ENCODE results near the gene ZNF385D.

Gene ZNF385D

GRCh38 chr3:21644268-21644667 lies 106.7 kb downstream of the ZNF385D start:
- no peak for DNase-seq (ENCODE audit: low read depth)
- Histone ChIP-seq H3K4me3 (ENCODE audit: low read length) (no peak overlapping the region), H3K9me3 (ENCODE audit: control insufficient read depth, low read length) (no peaks in the 10 kb centered on the region), H3K9ac (ENCODE audit: low read length) (no peak overlapping the region), H3K4me1 (ENCODE audit: control insufficient read depth, insufficient read depth, low read length) (peaks cover 26% of the 10 kb centered on the region), H3K36me3 (ENCODE audit: control insufficient read depth, insufficient read depth, low read length, severe bottlenecking) (no peaks in the 10 kb centered on the region), H3K27me3 (replicated peaks; ENCODE audit: control insufficient read depth, insufficient read depth, low read length) (no peaks in the 10 kb centered on the region)

- Histone ChIP-seq H3K36me3 (ENCODE audit: control insufficient read depth, insufficient read depth, low read length, severe bottlenecking) (no peaks in the 10 kb centered on the region), H3K9me3 (ENCODE audit: control insufficient read depth, low read length) (no peaks in the 10 kb centered on the region), H3K4me1 (ENCODE audit: control insufficient read depth, insufficient read depth, low read length) (peaks cover 23% of the 10 kb centered on the region), H3K4me3 (ENCODE audit: low read length) (no peak overlapping the region), H3K9ac (ENCODE audit: low read length) (no peak overlapping the region), H3K27me3 (replicated peaks; ENCODE audit: control insufficient read depth, insufficient read depth, low read length) (no peaks in the 10 kb centered on the region)
- no peak for DNase-seq (ENCODE audit: low read depth)
Observed at GRCh38 chr3:21643752-21644151, 107.3 kb downstream of the ZNF385D start.

GRCh38 chr3:21642433-21642832 lies 108.6 kb downstream of the ZNF385D start:
- H3K4me3 ChIP-seq (ENCODE audit: low read length), result no peak overlapping the region
- H3K4me1 ChIP-seq (ENCODE audit: control insufficient read depth, insufficient read depth, low read length), result peaks cover 23% of the 10 kb centered on the region
- H3K9me3 ChIP-seq (ENCODE audit: control insufficient read depth, low read length), result no peaks in the 10 kb centered on the region
- H3K27me3 ChIP-seq (replicated peaks; ENCODE audit: control insufficient read depth, insufficient read depth, low read length), result no peaks in the 10 kb centered on the region
- H3K9ac ChIP-seq (ENCODE audit: low read length), result no peak overlapping the region
- no peak for DNase-seq (ENCODE audit: low read depth)
- H3K36me3 ChIP-seq (ENCODE audit: control insufficient read depth, insufficient read depth, low read length, severe bottlenecking), result no peaks in the 10 kb centered on the region

GRCh38 chr3:21641959-21642358 lies 109.1 kb downstream of the ZNF385D start:
- no peaks in the 10 kb centered on the region for H3K9me3 ChIP-seq (ENCODE audit: control insufficient read depth, low read length)
- no peak overlapping the region for H3K9ac ChIP-seq (ENCODE audit: low read length)
- peaks cover 23% of the 10 kb centered on the region for H3K4me1 ChIP-seq (ENCODE audit: control insufficient read depth, insufficient read depth, low read length)
- no peak for DNase-seq (ENCODE audit: low read depth)
- no peaks in the 10 kb centered on the region for H3K27me3 ChIP-seq (replicated peaks; ENCODE audit: control insufficient read depth, insufficient read depth, low read length)
- no peaks in the 10 kb centered on the region for H3K36me3 ChIP-seq (ENCODE audit: control insufficient read depth, insufficient read depth, low read length, severe bottlenecking)
- no peak overlapping the region for H3K4me3 ChIP-seq (ENCODE audit: low read length)

- Histone ChIP-seq H3K36me3 (ENCODE audit: control insufficient read depth, insufficient read depth, low read length, severe bottlenecking) (no peaks in the 10 kb centered on the region), H3K9me3 (ENCODE audit: control insufficient read depth, low read length) (no peaks in the 10 kb centered on the region), H3K27me3 (replicated peaks; ENCODE audit: control insufficient read depth, insufficient read depth, low read length) (no peaks in the 10 kb centered on the region), H3K9ac (ENCODE audit: low read length) (no peak overlapping the region), H3K4me1 (ENCODE audit: control insufficient read depth, insufficient read depth, low read length) (peaks cover 3% of the 10 kb centered on the region), H3K4me3 (ENCODE audit: low read length) (no peak overlapping the region)
- DNase-seq (ENCODE audit: low read depth), result no peak
Observed at GRCh38 chr3:21638488-21638887, 112.5 kb downstream of the ZNF385D start.

GRCh38 chr3:21634112-21634511 lies 116.9 kb downstream of the ZNF385D start:
- Histone ChIP-seq H3K9ac (ENCODE audit: low read length) (no peak overlapping the region), H3K27me3 (replicated peaks; ENCODE audit: control insufficient read depth, insufficient read depth, low read length) (no peaks in the 10 kb centered on the region), H3K9me3 (ENCODE audit: control insufficient read depth, low read length) (no peaks in the 10 kb centered on the region), H3K36me3 (ENCODE audit: control insufficient read depth, insufficient read depth, low read length, severe bottlenecking) (no peaks in the 10 kb centered on the region), H3K4me1 (ENCODE audit: control insufficient read depth, insufficient read depth, low read length) (no peaks in the 10 kb centered on the region), H3K4me3 (ENCODE audit: low read length) (no peak overlapping the region)
- no peak for DNase-seq (ENCODE audit: low read depth)

- Histone ChIP-seq H3K4me3 (ENCODE audit: low read length) (no peak overlapping the region), H3K9ac (ENCODE audit: low read length) (no peak overlapping the region), H3K27me3 (replicated peaks; ENCODE audit: control insufficient read depth, insufficient read depth, low read length) (no peaks in the 10 kb centered on the region), H3K4me1 (ENCODE audit: control insufficient read depth, insufficient read depth, low read length) (peaks cover 27% of the 10 kb centered on the region), H3K9me3 (ENCODE audit: control insufficient read depth, low read length) (no peaks in the 10 kb centered on the region), H3K36me3 (ENCODE audit: control insufficient read depth, insufficient read depth, low read length, severe bottlenecking) (no peaks in the 10 kb centered on the region)
- DNase-seq (ENCODE audit: low read depth), result no peak
Observed at GRCh38 chr3:21624524-21624923, 126.5 kb downstream of the ZNF385D start.

- peak; percentile 43 for DNase-seq (ENCODE audit: low read depth)
- H3K4me3 ChIP-seq (ENCODE audit: low read length), result no peak overlapping the region
- no peaks in the 10 kb centered on the region for H3K9me3 ChIP-seq (ENCODE audit: control insufficient read depth, low read length)
- no peak overlapping the region for H3K9ac ChIP-seq (ENCODE audit: low read length)
- H3K27me3 ChIP-seq (replicated peaks; ENCODE audit: control insufficient read depth, insufficient read depth, low read length), result no peaks in the 10 kb centered on the region
- no peaks in the 10 kb centered on the region for H3K36me3 ChIP-seq (ENCODE audit: control insufficient read depth, insufficient read depth, low read length, severe bottlenecking)
- H3K4me1 ChIP-seq (ENCODE audit: control insufficient read depth, insufficient read depth, low read length), result peaks cover 17% of the 10 kb centered on the region
Observed at GRCh38 chr3:21621181-21621651, 129.8 kb downstream of the ZNF385D start.

- no peaks in the 10 kb centered on the region for H3K27me3 ChIP-seq (replicated peaks; ENCODE audit: control insufficient read depth, insufficient read depth, low read length)
- no peaks in the 10 kb centered on the region for H3K9me3 ChIP-seq (ENCODE audit: control insufficient read depth, low read length)
- H3K4me1 ChIP-seq (ENCODE audit: control insufficient read depth, insufficient read depth, low read length), result peaks cover 17% of the 10 kb centered on the region
- DNase-seq (ENCODE audit: low read depth), result no peak
- no peak overlapping the region for H3K9ac ChIP-seq (ENCODE audit: low read length)
- H3K36me3 ChIP-seq (ENCODE audit: control insufficient read depth, insufficient read depth, low read length, severe bottlenecking), result no peaks in the 10 kb centered on the region
- H3K4me3 ChIP-seq (ENCODE audit: low read length), result peak overlapping the region; percentile 35
Observed at GRCh38 chr3:21620511-21621155, 130.4 kb downstream of the ZNF385D start.

GRCh38 chr3:21618695-21619094 lies 132.3 kb downstream of the ZNF385D start:
- H3K4me1 ChIP-seq (ENCODE audit: control insufficient read depth, insufficient read depth, low read length), result peaks cover 17% of the 10 kb centered on the region
- DNase-seq (ENCODE audit: low read depth), result no peak

GRCh38 chr3:21613372-21614070 lies 137.5 kb downstream of the ZNF385D start:
- Histone ChIP-seq H3K36me3 (ENCODE audit: control insufficient read depth, insufficient read depth, low read length, severe bottlenecking) (no peaks in the 10 kb centered on the region), H3K9ac (ENCODE audit: low read length) (no peak overlapping the region), H3K9me3 (ENCODE audit: control insufficient read depth, low read length) (no peaks in the 10 kb centered on the region), H3K4me1 (ENCODE audit: control insufficient read depth, insufficient read depth, low read length) (no peaks in the 10 kb centered on the region), H3K27me3 (replicated peaks; ENCODE audit: control insufficient read depth, insufficient read depth, low read length) (no peaks in the 10 kb centered on the region), H3K4me3 (ENCODE audit: low read length) (no peak overlapping the region)
- DNase-seq (ENCODE audit: low read depth), result no peak

More at GRCh38 chr3:21618695-21619094, 132.3 kb downstream of the ZNF385D start:
- Histone ChIP-seq H3K4me3 (ENCODE audit: low read length) (no peak overlapping the region), H3K9ac (ENCODE audit: low read length) (no peak overlapping the region), H3K27me3 (replicated peaks; ENCODE audit: control insufficient read depth, insufficient read depth, low read length) (no peaks in the 10 kb centered on the region), H3K9me3 (ENCODE audit: control insufficient read depth, low read length) (no peaks in the 10 kb centered on the region), H3K36me3 (ENCODE audit: control insufficient read depth, insufficient read depth, low read length, severe bottlenecking) (no peaks in the 10 kb centered on the region)
